Body of pancreas (tissue), 4 donors: ENCODE measurements around the gene PLCD3.

ENCODE experiments used
- POLR2A ChIP-seq, 3 donors: fragments of 450-650 bp; IDR thresholded peaks; one replicate each; pipeline ENCODE4 v1.6.1; 2016; ENCODE audit warnings: antibody characterized with exemption in 3 of 3, mild to moderate bottlenecking in 2 of 3
- TF ChIP-seq, protein P1 (sequence below), 7 experiments: fragments of 450-650 bp in 4 of 7; fragments of 200-600 bp in 3 of 7; sonication (generic) in 3 of 7; IDR thresholded peaks; one replicate each; pipeline ENCODE4 v1.5.1; 2016 to 2019; ENCODE audit warnings: antibody characterized with exemption in 7 of 7

DNA sequence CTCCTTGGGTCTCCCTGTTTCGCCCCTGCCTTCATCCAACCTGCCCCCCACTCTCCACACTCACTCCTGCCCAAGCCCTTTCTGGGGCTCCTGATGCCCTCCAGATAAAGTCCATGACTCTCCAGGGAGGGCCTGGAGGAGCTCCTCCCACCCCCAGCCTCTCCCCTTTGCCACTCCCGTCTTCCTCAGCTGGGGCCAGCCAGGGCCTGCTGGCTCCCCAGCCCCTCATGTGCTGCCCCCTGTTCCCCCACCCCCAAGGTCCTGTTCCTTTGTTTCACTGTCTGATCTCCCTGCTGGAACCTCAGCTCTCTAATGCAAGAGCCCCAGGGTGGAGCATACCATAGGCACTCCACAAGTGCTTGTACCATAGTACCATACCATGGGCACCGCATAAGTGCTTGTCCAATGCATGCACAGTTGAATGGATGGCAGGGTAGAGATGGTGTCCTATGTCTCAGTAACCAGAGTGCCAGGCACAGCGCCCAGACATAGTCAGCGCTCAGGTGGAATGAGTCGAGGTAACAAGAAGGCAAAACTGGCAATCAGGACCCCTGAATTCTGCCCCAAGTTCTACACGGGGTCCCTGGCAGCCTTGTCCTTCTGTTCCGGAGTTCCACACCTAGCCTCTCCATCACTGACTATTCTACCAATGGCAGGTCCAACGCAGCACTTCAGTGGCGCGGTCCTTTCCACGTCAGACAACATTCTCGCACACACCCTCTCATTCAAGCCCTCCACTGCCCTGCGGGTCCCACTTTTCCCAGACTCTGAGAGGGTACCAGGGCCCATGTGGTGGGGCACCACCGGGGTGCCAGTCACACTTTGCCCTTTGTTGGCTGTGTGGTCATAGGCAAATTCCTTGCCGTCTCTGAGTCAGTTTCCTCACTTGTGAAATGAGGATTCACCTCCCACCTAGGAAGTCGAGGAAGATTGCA is 1.4 kb downstream of the PLCD3 start:
- TF ChIP-seq, protein P1, sequence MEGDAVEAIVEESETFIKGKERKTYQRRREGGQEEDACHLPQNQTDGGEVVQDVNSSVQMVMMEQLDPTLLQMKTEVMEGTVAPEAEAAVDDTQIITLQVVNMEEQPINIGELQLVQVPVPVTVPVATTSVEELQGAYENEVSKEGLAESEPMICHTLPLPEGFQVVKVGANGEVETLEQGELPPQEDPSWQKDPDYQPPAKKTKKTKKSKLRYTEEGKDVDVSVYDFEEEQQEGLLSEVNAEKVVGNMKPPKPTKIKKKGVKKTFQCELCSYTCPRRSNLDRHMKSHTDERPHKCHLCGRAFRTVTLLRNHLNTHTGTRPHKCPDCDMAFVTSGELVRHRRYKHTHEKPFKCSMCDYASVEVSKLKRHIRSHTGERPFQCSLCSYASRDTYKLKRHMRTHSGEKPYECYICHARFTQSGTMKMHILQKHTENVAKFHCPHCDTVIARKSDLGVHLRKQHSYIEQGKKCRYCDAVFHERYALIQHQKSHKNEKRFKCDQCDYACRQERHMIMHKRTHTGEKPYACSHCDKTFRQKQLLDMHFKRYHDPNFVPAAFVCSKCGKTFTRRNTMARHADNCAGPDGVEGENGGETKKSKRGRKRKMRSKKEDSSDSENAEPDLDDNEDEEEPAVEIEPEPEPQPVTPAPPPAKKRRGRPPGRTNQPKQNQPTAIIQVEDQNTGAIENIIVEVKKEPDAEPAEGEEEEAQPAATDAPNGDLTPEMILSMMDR (IDR thresholded peaks at IDR 0.05) = no peak
- no peak for TF ChIP-seq POLR2A (IDR thresholded peaks at IDR 0.05)
